Vagina (tissue), 2 donors: ENCODE measurements around the gene COBLL1.

Experiments
- POLR2A ChIP-seq, 2 donors: fragments of 450-650 bp; IDR thresholded peaks; one replicate each; pipeline ENCODE4 v1.6.1; 2017; ENCODE audit warnings: antibody characterized with exemption in 2 of 2, mild to moderate bottlenecking in 2 of 2, moderate library complexity in 2 of 2
- POLR2AphosphoS5 ChIP-seq, 2 donors: sonication (generic); formaldehyde crosslinking; IDR thresholded peaks; one replicate each; pipeline ENCODE4 v1.9.0; 2017; ENCODE audit warnings: antibody characterized with exemption in 2 of 2, mild to moderate bottlenecking in 2 of 2, low read depth in 1 of 2; ENCODE audit not compliant: insufficient read depth in 1 of 2
- TF ChIP-seq, protein P1 (sequence below), 3 experiments: fragments of 450-650 bp in 2 of 3; fragments of 200-600 bp in 1 of 3; sonication (generic) in 1 of 3; IDR thresholded peaks; one replicate each; pipeline ENCODE4 v1.5.1; 2017 to 2019; ENCODE audit warnings: antibody characterized with exemption in 3 of 3, mild to moderate bottlenecking in 2 of 3, moderate library complexity in 2 of 3

DNA sequence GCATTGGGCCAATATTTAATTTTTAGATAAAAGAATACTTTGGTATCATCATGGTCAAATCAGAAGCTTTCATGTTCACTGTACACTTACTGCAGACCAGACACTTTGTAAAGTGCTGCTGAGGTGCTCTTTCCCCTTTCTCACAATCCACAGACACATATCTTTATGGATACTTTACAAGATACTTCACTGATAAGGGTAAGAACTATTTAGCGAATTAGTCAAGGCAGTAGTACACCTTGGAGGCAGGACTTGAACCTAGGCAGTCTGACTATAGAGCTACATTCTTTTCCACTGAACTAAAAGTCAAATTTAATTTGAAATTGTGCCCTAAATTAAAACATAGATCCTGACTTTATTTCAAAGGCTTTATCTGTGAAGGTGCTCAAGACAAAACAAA lies 60.2 kb downstream of the COBLL1 start:
- TF ChIP-seq, protein P1, sequence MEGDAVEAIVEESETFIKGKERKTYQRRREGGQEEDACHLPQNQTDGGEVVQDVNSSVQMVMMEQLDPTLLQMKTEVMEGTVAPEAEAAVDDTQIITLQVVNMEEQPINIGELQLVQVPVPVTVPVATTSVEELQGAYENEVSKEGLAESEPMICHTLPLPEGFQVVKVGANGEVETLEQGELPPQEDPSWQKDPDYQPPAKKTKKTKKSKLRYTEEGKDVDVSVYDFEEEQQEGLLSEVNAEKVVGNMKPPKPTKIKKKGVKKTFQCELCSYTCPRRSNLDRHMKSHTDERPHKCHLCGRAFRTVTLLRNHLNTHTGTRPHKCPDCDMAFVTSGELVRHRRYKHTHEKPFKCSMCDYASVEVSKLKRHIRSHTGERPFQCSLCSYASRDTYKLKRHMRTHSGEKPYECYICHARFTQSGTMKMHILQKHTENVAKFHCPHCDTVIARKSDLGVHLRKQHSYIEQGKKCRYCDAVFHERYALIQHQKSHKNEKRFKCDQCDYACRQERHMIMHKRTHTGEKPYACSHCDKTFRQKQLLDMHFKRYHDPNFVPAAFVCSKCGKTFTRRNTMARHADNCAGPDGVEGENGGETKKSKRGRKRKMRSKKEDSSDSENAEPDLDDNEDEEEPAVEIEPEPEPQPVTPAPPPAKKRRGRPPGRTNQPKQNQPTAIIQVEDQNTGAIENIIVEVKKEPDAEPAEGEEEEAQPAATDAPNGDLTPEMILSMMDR (IDR thresholded peaks at IDR 0.05) = no peak
- no peak for TF ChIP-seq POLR2A (IDR thresholded peaks at IDR 0.05)
- TF ChIP-seq POLR2AphosphoS5 (IDR thresholded peaks at IDR 0.05; ENCODE audit: insufficient read depth in 1 of 2, low read depth in 1 of 2) = no peak
